DOHH2 (cell line): ENCODE results near the gene DIS3L2.

Experiments used
- H3F3A ChIP-seq: fragments of 200-600 bp; sonication (generic), shearing (Covaris generic); 2 replicates; pipeline ENCODE4 v1.6.0; 2016; ENCODE audit warnings: antibody characterized with exemption, mild to moderate bottlenecking; ENCODE audit not compliant: control insufficient read depth, insufficient read depth
- H3K27ac ChIP-seq: fragments of 200-600 bp; sonication (generic); 2 replicates; pipeline ENCODE4 v1.5.1; 2014; ENCODE audit warnings: low read depth, mild to moderate bottlenecking, low read length, moderate library complexity
- H3K27me3 ChIP-seq: fragments of 200-600 bp; sonication (generic); 2 replicates; pipeline ENCODE4 v1.6.1; 2014; ENCODE audit warnings: mild to moderate bottlenecking, low read length, mixed read lengths; ENCODE audit not compliant: control insufficient read depth
- H3K36me3 ChIP-seq: fragments of 200-600 bp; sonication (generic); 2 replicates; pipeline ENCODE4 v1.6.1; 2014; ENCODE audit warnings: mild to moderate bottlenecking, low read length, moderate library complexity, mixed read lengths; ENCODE audit not compliant: control insufficient read depth
- H3K4me1 ChIP-seq: fragments of 200-600 bp; sonication (generic); 2 replicates; pipeline ENCODE4 v1.6.1; 2014; ENCODE audit warnings: mild to moderate bottlenecking, low read length, mixed read lengths; ENCODE audit not compliant: control insufficient read depth
- H3K4me2 ChIP-seq: fragments of 200-600 bp; sonication (generic); 2 replicates; pipeline ENCODE4 v1.6.0; 2014; ENCODE audit warnings: mild to moderate bottlenecking, low read length, moderate library complexity
- H3K4me3 ChIP-seq: fragments of 200-600 bp; sonication (generic); 2 replicates; pipeline ENCODE4 v1.5.1; 2014; ENCODE audit warnings: mild to moderate bottlenecking, low read length, mixed read lengths
- H3K79me2 ChIP-seq: fragments of 200-600 bp; sonication (generic); 2 replicates; pipeline ENCODE4 v1.6.1; 2014; ENCODE audit warnings: mild to moderate bottlenecking, low read length, mixed read lengths; ENCODE audit not compliant: control insufficient read depth
- H3K9me2 ChIP-seq: fragments of 200-600 bp; sonication (generic); replicated peaks from 2 replicates; pipeline ENCODE4 v1.6.1; 2014; ENCODE audit warnings: mild to moderate bottlenecking, low read length, mixed read lengths; ENCODE audit not compliant: control insufficient read depth
- H3K9me3 ChIP-seq: fragments of 200-600 bp; sonication (generic); 2 replicates; pipeline ENCODE4 v1.6.1; 2014; ENCODE audit warnings: antibody characterized with exemption, low read length, mixed read lengths; ENCODE audit not compliant: control insufficient read depth, insufficient read depth
- H4K20me1 ChIP-seq: fragments of 200-600 bp; sonication (generic); 2 replicates; pipeline ENCODE4 v1.6.0; 2014; ENCODE audit warnings: low read depth, mild to moderate bottlenecking, antibody characterized with exemption, low read length, moderate library complexity; ENCODE audit not compliant: control insufficient read depth, insufficient read depth
- EZH2phosphoT487 ChIP-seq: fragments of 200-600 bp; sonication (generic); IDR thresholded peaks from 2 replicates; pipeline ENCODE4 v1.6.1; 2017; ENCODE audit warnings: borderline replicate concordance, mild to moderate bottlenecking, antibody characterized with exemption, low read length, moderate library complexity, mixed read lengths
- TF ChIP-seq, protein P1 (sequence below): fragments of 200-600 bp; sonication (generic); IDR thresholded peaks from one replicate; pipeline ENCODE4 v1.5.1; 2014; ENCODE audit warnings: antibody characterized with exemption, mild to moderate bottlenecking, low read depth, low read length; ENCODE audit not compliant: poor library complexity, severe bottlenecking

The DIS3L2 gene

DNA sequence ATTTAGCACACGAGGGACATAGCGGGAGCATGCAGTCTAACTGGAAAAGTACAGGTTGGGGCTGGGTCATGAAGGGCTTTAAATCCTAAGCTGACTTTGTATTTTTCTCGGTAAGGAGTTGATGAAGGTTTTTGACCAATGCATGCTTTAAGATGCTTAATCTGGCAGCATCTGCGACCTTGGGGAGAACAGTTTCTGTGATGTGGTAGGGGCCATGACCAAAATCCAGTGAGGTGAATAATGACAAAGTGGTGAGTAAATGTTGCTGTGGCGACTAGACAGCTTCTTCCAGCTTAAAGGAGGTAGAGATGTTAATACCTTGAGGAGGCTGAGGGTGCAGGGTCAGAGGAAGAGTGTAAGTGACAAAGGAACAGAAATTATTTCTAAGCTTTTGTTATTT is 242.4 kb downstream of the DIS3L2 start:
- Histone ChIP-seq H3K4me2 (no peak overlapping the region), H3K27ac (no peak overlapping the region), H3K9me3 (no peaks in the 10 kb centered on the region), H3K9me2 (no peaks in the 10 kb centered on the region; the same call in 1 of the 2 replicates), H3K79me2 (no peaks in the 10 kb centered on the region), H3K4me1 (no peaks in the 10 kb centered on the region), H3K4me3 (no peak overlapping the region), H3F3A (no peaks in the 10 kb centered on the region), H3K36me3 (no peaks in the 10 kb centered on the region), H3K27me3 (no peaks in the 10 kb centered on the region), H4K20me1 (no peaks in the 10 kb centered on the region)
- no peak for TF ChIP-seq EZH2phosphoT487
- TF ChIP-seq, protein P1, sequence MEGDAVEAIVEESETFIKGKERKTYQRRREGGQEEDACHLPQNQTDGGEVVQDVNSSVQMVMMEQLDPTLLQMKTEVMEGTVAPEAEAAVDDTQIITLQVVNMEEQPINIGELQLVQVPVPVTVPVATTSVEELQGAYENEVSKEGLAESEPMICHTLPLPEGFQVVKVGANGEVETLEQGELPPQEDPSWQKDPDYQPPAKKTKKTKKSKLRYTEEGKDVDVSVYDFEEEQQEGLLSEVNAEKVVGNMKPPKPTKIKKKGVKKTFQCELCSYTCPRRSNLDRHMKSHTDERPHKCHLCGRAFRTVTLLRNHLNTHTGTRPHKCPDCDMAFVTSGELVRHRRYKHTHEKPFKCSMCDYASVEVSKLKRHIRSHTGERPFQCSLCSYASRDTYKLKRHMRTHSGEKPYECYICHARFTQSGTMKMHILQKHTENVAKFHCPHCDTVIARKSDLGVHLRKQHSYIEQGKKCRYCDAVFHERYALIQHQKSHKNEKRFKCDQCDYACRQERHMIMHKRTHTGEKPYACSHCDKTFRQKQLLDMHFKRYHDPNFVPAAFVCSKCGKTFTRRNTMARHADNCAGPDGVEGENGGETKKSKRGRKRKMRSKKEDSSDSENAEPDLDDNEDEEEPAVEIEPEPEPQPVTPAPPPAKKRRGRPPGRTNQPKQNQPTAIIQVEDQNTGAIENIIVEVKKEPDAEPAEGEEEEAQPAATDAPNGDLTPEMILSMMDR: no peak

DNA sequence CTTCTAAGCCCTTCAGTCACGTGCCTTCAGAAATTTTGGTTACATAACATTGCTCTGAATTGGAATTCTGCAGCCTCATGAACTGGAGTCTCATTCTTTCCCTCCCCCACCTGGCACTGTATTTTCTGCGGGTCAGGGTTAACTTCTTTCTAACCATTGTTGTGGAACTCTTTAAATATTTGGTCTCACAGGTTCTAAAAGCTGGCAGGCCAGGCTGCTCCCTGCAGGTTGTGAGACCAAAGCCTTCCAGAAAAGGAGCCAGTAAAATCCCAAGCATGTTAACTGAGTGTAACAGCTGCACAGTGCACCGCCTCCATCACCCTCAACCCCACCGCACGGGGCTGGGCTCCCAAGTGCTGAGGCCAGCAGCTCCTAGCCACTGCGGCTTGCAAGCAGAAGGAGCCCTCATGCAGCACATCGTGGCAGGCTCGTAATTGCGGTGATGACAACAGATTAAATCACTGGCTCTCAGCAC is 243.0 kb downstream of the DIS3L2 start:
- Histone ChIP-seq H3F3A (no peaks in the 10 kb centered on the region), H3K9me2 (no peaks in the 10 kb centered on the region; the same call in 1 of the 2 replicates), H3K4me1 (no peaks in the 10 kb centered on the region), H4K20me1 (no peaks in the 10 kb centered on the region), H3K9me3 (no peaks in the 10 kb centered on the region), H3K36me3 (no peaks in the 10 kb centered on the region), H3K27ac (no peak overlapping the region), H3K4me3 (no peak overlapping the region), H3K27me3 (no peaks in the 10 kb centered on the region), H3K4me2 (no peak overlapping the region), H3K79me2 (no peaks in the 10 kb centered on the region)
- TF ChIP-seq, protein P1: no peak
- TF ChIP-seq EZH2phosphoT487: no peak

DNA sequence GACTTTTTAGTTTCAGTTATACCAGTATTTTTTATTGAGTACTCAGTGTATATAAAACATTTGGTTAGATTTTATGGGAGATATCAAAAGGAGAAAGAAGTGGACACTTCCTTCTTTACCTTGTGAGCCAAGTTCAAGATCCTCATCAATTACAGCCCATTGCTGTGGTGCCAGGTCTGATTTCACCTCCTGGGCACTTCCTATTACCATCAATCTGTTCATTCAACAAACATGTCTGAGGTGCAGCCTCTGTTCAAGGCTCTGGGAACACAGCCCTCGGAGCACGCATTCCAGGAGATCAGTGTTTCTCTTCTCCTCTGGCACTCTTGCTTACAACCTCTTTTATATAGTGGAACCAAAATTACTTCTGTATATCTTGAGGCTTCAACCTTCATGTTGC is 245.7 kb downstream of the DIS3L2 start:
- no peak overlapping the region for H3K4me3 ChIP-seq
- no peak overlapping the region for H3K4me2 ChIP-seq
- H3K36me3 ChIP-seq: no peaks in the 10 kb centered on the region; the same call in 1 of the 2 replicates
- TF ChIP-seq, protein P1: no peak
- TF ChIP-seq EZH2phosphoT487: no peak
- peaks cover 8% of the 10 kb centered on the region for H3K4me1 ChIP-seq
- no peaks in the 10 kb centered on the region for H3F3A ChIP-seq
- H3K9me2 ChIP-seq: no peaks in the 10 kb centered on the region
- no peaks in the 10 kb centered on the region for H3K79me2 ChIP-seq
- no peak overlapping the region for H3K27ac ChIP-seq
- no peaks in the 10 kb centered on the region for H3K27me3 ChIP-seq
- H3K9me3 ChIP-seq: no peaks in the 10 kb centered on the region
- H4K20me1 ChIP-seq: no peaks in the 10 kb centered on the region

DNA sequence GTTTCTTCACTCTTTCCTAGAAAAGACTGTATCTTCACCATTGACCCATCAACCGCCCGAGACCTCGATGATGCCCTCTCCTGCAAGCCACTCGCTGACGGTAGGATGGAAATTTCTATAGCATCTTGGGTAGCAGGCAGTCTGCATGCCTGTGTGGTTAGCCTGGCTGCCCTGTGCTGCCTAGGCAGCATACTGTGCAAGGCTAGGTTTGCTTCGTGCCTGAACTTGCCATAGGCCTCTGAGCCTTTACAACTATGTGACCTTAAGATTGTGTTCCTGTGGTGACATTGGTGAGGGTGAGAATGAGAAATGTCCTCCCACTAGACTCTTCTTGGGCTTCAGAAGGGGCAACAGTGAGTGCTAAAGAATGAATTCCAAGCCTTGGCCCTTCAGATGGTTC is 248.8 kb downstream of the DIS3L2 start:
- no peaks in the 10 kb centered on the region; the same call in 1 of the 2 replicates for H3K36me3 ChIP-seq
- no peaks in the 10 kb centered on the region for H3K27me3 ChIP-seq
- no peak for TF ChIP-seq EZH2phosphoT487
- TF ChIP-seq, protein P1: no peak
- H3K9me3 ChIP-seq: no peaks in the 10 kb centered on the region
- H3K27ac ChIP-seq: no peak overlapping the region
- H3K4me1 ChIP-seq: peaks cover 13% of the 10 kb centered on the region
- no peaks in the 10 kb centered on the region for H3K9me2 ChIP-seq
- no peaks in the 10 kb centered on the region for H4K20me1 ChIP-seq
- no peaks in the 10 kb centered on the region for H3F3A ChIP-seq
- H3K4me2 ChIP-seq: no peak overlapping the region
- H3K79me2 ChIP-seq: no peaks in the 10 kb centered on the region
- H3K4me3 ChIP-seq: no peak overlapping the region
